Mucosa of stomach (tissue), 1 donor: ENCODE results near the gene TRAF7.

Experiments used
- H3K27me3 ChIP-seq: one replicate; pipeline ENCODE4 v1.7.0; 2013; ENCODE audit warnings: mild to moderate bottlenecking, low read length; ENCODE audit not compliant: control insufficient read depth, insufficient read depth
- H3K36me3 ChIP-seq: one replicate; pipeline ENCODE4 v1.7.0; 2013; ENCODE audit warnings: low read length; ENCODE audit not compliant: control insufficient read depth, insufficient read depth
- H3K4me1 ChIP-seq: one replicate; pipeline ENCODE4 v1.7.0; 2013; ENCODE audit warnings: mild to moderate bottlenecking, low read length; ENCODE audit not compliant: control insufficient read depth, insufficient read depth
- H3K4me3 ChIP-seq: one replicate; pipeline ENCODE4 v1.7.0; 2013; ENCODE audit warnings: low read length
- H3K9ac ChIP-seq: one replicate; pipeline ENCODE4 v1.7.0; 2013; ENCODE audit warnings: mild to moderate bottlenecking, low read length, moderate library complexity
- H3K9me3 ChIP-seq: one replicate; pipeline ENCODE4 v1.7.0; 2013; ENCODE audit warnings: mild to moderate bottlenecking, low read length, moderate library complexity; ENCODE audit not compliant: control insufficient read depth
- donor health status: Pancreatic carcinoma.

Gene TRAF7

GRCh38 chr16:2143878-2144485, 11.6 kb upstream of the TRAF7 start:
- Histone ChIP-seq H3K9me3 (no peaks in the 10 kb centered on the region), H3K27me3 (no peaks in the 10 kb centered on the region), H3K4me3 (no peak overlapping the region), H3K4me1 (peaks cover 14% of the 10 kb centered on the region), H3K9ac (no peak overlapping the region), H3K36me3 (no peaks in the 10 kb centered on the region)

GRCh38 chr16:2145843-2146242, 9.7 kb upstream of the TRAF7 start:
- no peaks in the 10 kb centered on the region for H3K27me3 ChIP-seq
- H3K4me3 ChIP-seq: no peak overlapping the region
- H3K9me3 ChIP-seq: no peaks in the 10 kb centered on the region
- peaks cover 31% of the 10 kb centered on the region for H3K4me1 ChIP-seq
- H3K9ac ChIP-seq: no peak overlapping the region
- H3K36me3 ChIP-seq: no peaks in the 10 kb centered on the region

GRCh38 chr16:2147378-2147777, 8.2 kb upstream of the TRAF7 start:
- H3K27me3 ChIP-seq: no peaks in the 10 kb centered on the region
- H3K4me3 ChIP-seq: peak overlapping the region; percentile 14
- H3K4me1 ChIP-seq: peaks cover 47% of the 10 kb centered on the region
- peak overlapping the region; percentile 64 for H3K9ac ChIP-seq
- H3K9me3 ChIP-seq: no peaks in the 10 kb centered on the region
- no peaks in the 10 kb centered on the region for H3K36me3 ChIP-seq

- no peaks in the 10 kb centered on the region for H3K27me3 ChIP-seq
- H3K4me1 ChIP-seq: peaks cover 54% of the 10 kb centered on the region
- no peaks in the 10 kb centered on the region for H3K36me3 ChIP-seq
- H3K9me3 ChIP-seq: no peaks in the 10 kb centered on the region
- H3K4me3 ChIP-seq: peak within 1 kb of the TSS; percentile 14
- H3K9ac ChIP-seq: peak within 1 kb of the TSS; percentile 64
These were observed 7.5 kb upstream of the TRAF7 start, which contains the start of gene RAB26 for GRCh38 chr16:2147981-2148671. Gene RAB26 (plus strand): TSS chr16:2148625. CDS start chr16:2148784, 159 bp downstream.

GRCh38 chr16:2148714-2149629, 6.6 kb upstream of the TRAF7 start:
- Histone ChIP-seq H3K9ac (peak overlapping the region; percentile 34), H3K4me1 (peaks cover 62% of the 10 kb centered on the region), H3K36me3 (no peaks in the 10 kb centered on the region), H3K27me3 (no peaks in the 10 kb centered on the region), H3K4me3 (no peak overlapping the region), H3K9me3 (no peaks in the 10 kb centered on the region)

GRCh38 chr16:2149630-2150417, 5.8 kb upstream of the TRAF7 start:
- Histone ChIP-seq H3K9me3 (no peaks in the 10 kb centered on the region), H3K27me3 (no peaks in the 10 kb centered on the region), H3K4me3 (no peak overlapping the region), H3K4me1 (peaks cover 66% of the 10 kb centered on the region), H3K9ac (peak overlapping the region; percentile 34), H3K36me3 (no peaks in the 10 kb centered on the region)

- Histone ChIP-seq H3K4me1 (peaks cover 66% of the 10 kb centered on the region), H3K9ac (peak overlapping the region; percentile 3), H3K36me3 (no peaks in the 10 kb centered on the region), H3K27me3 (no peaks in the 10 kb centered on the region), H3K9me3 (no peaks in the 10 kb centered on the region), H3K4me3 (no peak overlapping the region)
These were observed 5.0 kb upstream of the TRAF7 start for GRCh38 chr16:2150418-2151187.

- Histone ChIP-seq H3K4me1 (peaks cover 70% of the 10 kb centered on the region), H3K27me3 (no peaks in the 10 kb centered on the region), H3K9ac (peak overlapping the region; percentile 3), H3K36me3 (no peaks in the 10 kb centered on the region), H3K4me3 (no peak overlapping the region), H3K9me3 (no peaks in the 10 kb centered on the region)
These were observed 4.1 kb upstream of the TRAF7 start for GRCh38 chr16:2151188-2152091.

GRCh38 chr16:2152695-2153506, 2.7 kb upstream of the TRAF7 start:
- Histone ChIP-seq H3K9me3 (no peaks in the 10 kb centered on the region), H3K4me3 (peak overlapping the region; percentile 52), H3K9ac (peak overlapping the region; percentile 72), H3K4me1 (peaks cover 76% of the 10 kb centered on the region), H3K36me3 (no peaks in the 10 kb centered on the region), H3K27me3 (no peaks in the 10 kb centered on the region)
